Activated naive CD8-positive, alpha-beta T cell treated with anti-CD3 and anti-CD28 coated beads, Interleukin-2, amount 10 ng/mL, durations not matched to agents 7 days and 5 days (primary cell): ENCODE measurements around the gene FOXN1. TPM values are rescaled to one million over a fixed set of nuclear protein-coding genes. Genes with fewer than 3 reads are reported as not detected.

ENCODE experiments used
- ATAC-seq: fragments of 150-1000 bp; cut with Tn5 transposase; one replicate; pipeline ENCODE4 v1.10.0; 2021; ENCODE audit warnings: low read depth, moderate library complexity
- POLR2A ChIA-PET: fragments of 350-600 bp; sonication (Branson Sonifier 250); formaldehyde crosslinking; loops from one replicate; lab custom pipeline; 2021; ENCODE audit warnings: antibody characterized with exemption; lab: Charles Lee
- DNase-seq: peaks from one replicate; pipeline ENCODE4 v3.0.0; 2021
- H3K27ac Mint-ChIP-seq: one replicate; pipeline ENCODE4 v1.8.0; 2022; ENCODE audit warnings: mild to moderate bottlenecking, mixed read lengths
- H3K27me3 Mint-ChIP-seq: one replicate; pipeline ENCODE4 v1.8.0; 2022; ENCODE audit warnings: mild to moderate bottlenecking, moderate library complexity, mixed read lengths
- H3K36me3 Mint-ChIP-seq: one replicate; pipeline ENCODE4 v1.8.0; 2021; ENCODE audit warnings: mild to moderate bottlenecking, mixed read lengths
- H3K4me1 Mint-ChIP-seq: one replicate; pipeline ENCODE4 v1.8.0; 2021; ENCODE audit warnings: mixed read lengths
- H3K4me3 Mint-ChIP-seq: one replicate; pipeline ENCODE4 v1.8.0; 2022; ENCODE audit warnings: mild to moderate bottlenecking, moderate library complexity, mixed read lengths
- H3K9me3 Mint-ChIP-seq: one replicate; pipeline ENCODE4 v1.8.0; 2021; ENCODE audit warnings: mixed read lengths
- total RNA-seq, 2 experiments: library from RNA; stranded (reverse); gene quantifications; one replicate each; pipeline ENCODE4 v1.2.3, GENCODE V29; 2021

Gene FOXN1
- total RNA-seq, 2 experiments from 2014 or later, result not detected

- POLR2A ChIA-PET, result no interaction called here
- H3K4me1 Mint-ChIP-seq, result peaks cover 5% of the 10 kb centered on the region
- no peak overlapping the region for H3K4me3 Mint-ChIP-seq
- H3K27ac Mint-ChIP-seq, result no peak overlapping the region
- DNase-seq (no peak), ATAC-seq (no peak)
- peaks cover 7% of the 10 kb centered on the region for H3K27me3 Mint-ChIP-seq
- no peaks in the 10 kb centered on the region for H3K36me3 Mint-ChIP-seq
- H3K9me3 Mint-ChIP-seq, result no peaks in the 10 kb centered on the region
These were observed 18.1 kb upstream of the FOXN1 start for GRCh38 chr17:28487881-28488532.

DNA sequence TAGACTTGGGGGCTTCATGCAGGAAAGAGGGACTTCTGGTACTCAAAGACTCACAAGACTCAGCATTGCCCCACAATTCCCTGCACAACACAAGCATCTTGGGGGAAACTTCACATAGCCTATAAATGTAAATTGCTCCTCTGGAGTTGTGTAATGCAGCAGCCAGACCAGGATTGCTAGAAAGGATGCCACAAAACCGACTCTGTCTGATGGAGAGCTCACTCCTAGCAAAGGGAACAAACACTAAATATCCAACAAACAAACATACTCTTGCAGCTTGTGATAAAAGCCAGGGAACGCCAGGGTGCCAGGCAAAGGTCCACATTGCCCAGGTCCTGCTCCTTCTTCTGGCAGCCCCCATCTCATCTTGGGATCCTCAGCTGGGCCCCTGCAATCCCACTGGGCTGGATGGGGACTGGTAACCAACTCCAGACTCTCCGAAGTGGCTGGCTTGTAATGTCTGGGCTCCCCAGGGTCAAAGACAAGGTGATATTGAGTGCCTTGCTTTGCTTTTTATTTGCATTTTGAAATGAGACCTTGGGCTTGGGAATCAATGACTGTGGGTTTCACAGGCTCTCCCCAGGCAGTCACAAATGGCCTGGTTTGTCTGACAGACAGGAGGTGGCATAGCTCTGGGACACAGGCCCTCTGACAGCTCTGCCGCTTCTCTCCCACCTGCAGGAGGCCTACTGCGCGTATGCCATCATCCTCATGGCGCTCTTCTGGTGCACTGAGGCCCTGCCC is 17.4 kb upstream of the FOXN1 start:
- peaks cover 7% of the 10 kb centered on the region for H3K27me3 Mint-ChIP-seq
- no peak overlapping the region for H3K4me3 Mint-ChIP-seq
- H3K27ac Mint-ChIP-seq, result no peak overlapping the region
- H3K9me3 Mint-ChIP-seq, result no peaks in the 10 kb centered on the region
- no peak for ATAC-seq
- POLR2A ChIA-PET, result no interaction called here
- H3K4me1 Mint-ChIP-seq, result peaks cover 5% of the 10 kb centered on the region
- no peak for DNase-seq
- no peaks in the 10 kb centered on the region for H3K36me3 Mint-ChIP-seq

- no peak overlapping the region for H3K4me3 Mint-ChIP-seq
- POLR2A ChIA-PET, result no interaction called here
- H3K4me1 Mint-ChIP-seq, result no peaks in the 10 kb centered on the region
- ATAC-seq (no peak), DNase-seq (no peak)
- H3K27me3 Mint-ChIP-seq, result peaks cover 2% of the 10 kb centered on the region
- H3K27ac Mint-ChIP-seq, result no peak overlapping the region
- H3K36me3 Mint-ChIP-seq, result no peaks in the 10 kb centered on the region
- H3K9me3 Mint-ChIP-seq, result no peaks in the 10 kb centered on the region
These were observed 14.9 kb upstream of the FOXN1 start for GRCh38 chr17:28491286-28491685.

DNA sequence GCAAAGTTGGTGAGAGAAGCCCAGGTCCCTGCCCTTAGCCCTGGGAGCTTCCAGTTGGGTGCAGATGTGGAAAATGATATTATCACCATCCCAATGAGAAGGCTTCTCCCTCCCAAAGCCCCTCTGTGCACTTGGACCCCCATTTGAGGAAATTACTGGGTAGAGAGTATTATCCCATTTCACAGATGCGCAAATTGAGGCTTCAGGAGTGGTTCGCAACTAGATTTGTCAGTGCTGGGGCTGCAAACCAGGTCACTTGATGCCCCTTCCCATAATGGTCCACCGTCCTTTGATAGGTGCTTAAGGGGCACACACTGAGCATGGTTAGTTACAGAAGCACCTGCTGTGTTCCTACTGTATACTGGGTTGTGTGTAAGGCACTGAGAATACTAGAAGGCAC is 14.3 kb upstream of the FOXN1 start:
- H3K4me3 Mint-ChIP-seq, result no peak overlapping the region
- ATAC-seq (no peak), DNase-seq (no peak)
- H3K4me1 Mint-ChIP-seq, result no peaks in the 10 kb centered on the region
- no peaks in the 10 kb centered on the region for H3K9me3 Mint-ChIP-seq
- H3K27ac Mint-ChIP-seq, result no peak overlapping the region
- H3K27me3 Mint-ChIP-seq, result no peaks in the 10 kb centered on the region
- no peaks in the 10 kb centered on the region for H3K36me3 Mint-ChIP-seq
- POLR2A ChIA-PET, result no interaction called here

- H3K36me3 Mint-ChIP-seq, result no peaks in the 10 kb centered on the region
- no peak overlapping the region for H3K4me3 Mint-ChIP-seq
- no peaks in the 10 kb centered on the region for H3K4me1 Mint-ChIP-seq
- no peaks in the 10 kb centered on the region for H3K27me3 Mint-ChIP-seq
- no peak overlapping the region for H3K27ac Mint-ChIP-seq
- H3K9me3 Mint-ChIP-seq, result no peaks in the 10 kb centered on the region
- no peak for ATAC-seq
- DNase-seq, result no peak
- POLR2A ChIA-PET, result no interaction called here
These were observed 13.5 kb upstream of the FOXN1 start for GRCh38 chr17:28492352-28493310.

- Mint-ChIP-seq H3K27me3 (no peaks in the 10 kb centered on the region), H3K36me3 (no peaks in the 10 kb centered on the region), H3K9me3 (no peaks in the 10 kb centered on the region), H3K4me1 (no peaks in the 10 kb centered on the region), H3K4me3 (no peak overlapping the region), H3K27ac (no peak overlapping the region)
- no peak for DNase-seq
- POLR2A ChIA-PET, result no interaction called here
- ATAC-seq, result no peak
These were observed 12.7 kb upstream of the FOXN1 start for GRCh38 chr17:28493460-28493859.

GRCh38 chr17:28494445-28495188 is 11.5 kb upstream of the FOXN1 start:
- ATAC-seq, result peak; percentile 80
- peak; percentile 85 for DNase-seq
- POLR2A ChIA-PET, result no interaction called here
- Mint-ChIP-seq H3K4me1 (no peaks in the 10 kb centered on the region), H3K27me3 (no peaks in the 10 kb centered on the region), H3K9me3 (no peaks in the 10 kb centered on the region), H3K27ac (no peak overlapping the region), H3K4me3 (no peak overlapping the region), H3K36me3 (no peaks in the 10 kb centered on the region)

DNA sequence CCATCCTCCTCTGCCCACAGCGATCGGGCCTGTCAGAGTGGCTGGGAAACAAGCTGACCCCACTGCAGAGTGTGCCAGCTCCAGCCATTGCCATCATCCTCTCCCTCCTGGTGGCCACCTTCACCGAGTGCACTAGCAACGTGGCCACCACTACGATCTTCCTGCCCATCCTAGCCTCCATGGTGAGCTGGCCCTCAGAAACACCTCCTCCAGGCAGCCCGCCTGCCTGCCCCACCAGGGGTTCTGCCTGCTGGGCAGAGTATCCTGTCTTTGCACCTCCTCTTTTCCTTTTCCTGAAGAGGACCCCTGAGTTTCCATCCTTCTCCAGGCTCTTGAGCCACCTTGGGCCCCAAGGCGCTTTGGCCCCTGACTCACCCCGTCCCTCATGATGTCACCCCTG is 10.5 kb upstream of the FOXN1 start:
- ATAC-seq (no peak), DNase-seq (no peak)
- Mint-ChIP-seq H3K4me3 (no peak overlapping the region), H3K27ac (no peak overlapping the region), H3K27me3 (no peaks in the 10 kb centered on the region), H3K4me1 (no peaks in the 10 kb centered on the region), H3K36me3 (no peaks in the 10 kb centered on the region), H3K9me3 (no peaks in the 10 kb centered on the region)
- POLR2A ChIA-PET, result no interaction called here

DNA sequence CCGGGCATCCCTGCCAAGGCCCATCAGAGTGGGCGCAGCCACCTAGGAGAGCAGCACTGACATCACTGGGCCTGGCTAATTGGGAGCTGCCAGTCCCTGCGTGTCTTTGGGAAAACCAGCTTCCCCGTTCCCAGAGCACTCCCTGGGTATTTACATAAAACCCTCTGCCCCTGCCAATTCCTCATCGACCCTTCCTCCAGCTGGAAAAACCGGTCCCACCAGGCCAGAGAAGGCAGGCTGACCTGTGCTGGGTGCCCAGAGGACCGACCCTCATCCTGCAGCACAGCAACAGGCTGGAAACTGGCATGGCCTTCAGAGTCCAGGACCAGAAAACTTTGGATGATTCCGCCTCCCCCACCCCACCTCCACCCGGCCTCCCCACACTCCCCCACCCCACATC is 8.2 kb upstream of the FOXN1 start:
- H3K27ac Mint-ChIP-seq, result no peak overlapping the region
- no peaks in the 10 kb centered on the region for H3K27me3 Mint-ChIP-seq
- ATAC-seq, result no peak
- POLR2A ChIA-PET, result no interaction called here
- no peaks in the 10 kb centered on the region for H3K36me3 Mint-ChIP-seq
- no peaks in the 10 kb centered on the region for H3K4me1 Mint-ChIP-seq
- DNase-seq, result no peak
- H3K4me3 Mint-ChIP-seq, result no peak overlapping the region
- H3K9me3 Mint-ChIP-seq, result no peaks in the 10 kb centered on the region

- ATAC-seq (no peak), DNase-seq (no peak)
- Mint-ChIP-seq H3K9me3 (no peaks in the 10 kb centered on the region), H3K27ac (no peak overlapping the region), H3K27me3 (peaks cover 5% of the 10 kb centered on the region), H3K36me3 (no peaks in the 10 kb centered on the region), H3K4me3 (no peak overlapping the region), H3K4me1 (no peaks in the 10 kb centered on the region)
- POLR2A ChIA-PET, result no interaction called here
These were observed 7.3 kb upstream of the FOXN1 start for GRCh38 chr17:28498652-28499363.

DNA sequence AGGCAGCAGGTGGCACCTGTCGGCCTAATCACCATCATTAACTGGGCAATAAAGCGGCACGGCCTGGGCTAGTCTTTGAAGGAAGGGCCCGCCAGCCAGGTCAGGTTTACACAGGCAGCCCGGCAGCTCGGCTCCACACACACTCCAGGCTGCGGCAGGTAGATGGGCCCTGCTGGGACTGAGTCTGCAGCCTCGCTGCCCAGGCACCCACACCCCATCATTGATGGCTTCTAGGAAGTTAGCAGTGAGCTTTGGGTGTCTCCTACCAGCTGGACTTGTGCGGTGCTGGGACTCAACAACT is 6.8 kb upstream of the FOXN1 start:
- peaks cover 8% of the 10 kb centered on the region for H3K27me3 Mint-ChIP-seq
- no peaks in the 10 kb centered on the region for H3K9me3 Mint-ChIP-seq
- no peak overlapping the region for H3K27ac Mint-ChIP-seq
- POLR2A ChIA-PET, result no interaction called here
- no peaks in the 10 kb centered on the region for H3K4me1 Mint-ChIP-seq
- no peaks in the 10 kb centered on the region for H3K36me3 Mint-ChIP-seq
- DNase-seq (no peak), ATAC-seq (no peak)
- no peak overlapping the region for H3K4me3 Mint-ChIP-seq

- H3K4me1 Mint-ChIP-seq, result no peaks in the 10 kb centered on the region
These were observed 6.3 kb upstream of the FOXN1 start for GRCh38 chr17:28499684-28500357.

More at GRCh38 chr17:28499684-28500357, 6.3 kb upstream of the FOXN1 start:
- Mint-ChIP-seq H3K27ac (no peak overlapping the region), H3K9me3 (no peaks in the 10 kb centered on the region), H3K4me3 (no peak overlapping the region), H3K36me3 (no peaks in the 10 kb centered on the region), H3K27me3 (peaks cover 8% of the 10 kb centered on the region)
- DNase-seq, result no peak
- ATAC-seq, result no peak
- POLR2A ChIA-PET, result no interaction called here
